Vagina (tissue), 2 donors: ENCODE data around the gene LGI1. TPM values are rescaled to one million over a fixed set of nuclear protein-coding genes. Genes with fewer than 3 reads are reported as not detected.

Experiments used
- DNase-seq, 2 donors: peaks; one replicate each; pipeline ENCODE4 v3.0.0-alpha.2; 2017; ENCODE audit errors: extremely low spot score in 2 of 2
- H3K27ac ChIP-seq: fragments of 200-600 bp; sonication (generic); one replicate; pipeline ENCODE4 v1.5.1; 2019
- H3K27me3 ChIP-seq: fragments of 200-600 bp; sonication (generic); one replicate; pipeline ENCODE4 v1.5.1; 2019
- H3K36me3 ChIP-seq, 2 donors: fragments of 200-600 bp; sonication (generic); one replicate each; pipeline ENCODE4 v1.5.1; 2017 to 2019
- H3K4me1 ChIP-seq: fragments of 200-600 bp; sonication (generic); one replicate; pipeline ENCODE4 v1.5.1; 2019
- H3K4me3 ChIP-seq, 2 donors: fragments of 200-600 bp; sonication (generic); 1 replicate in 1 of 2; 2 replicates in 1 of 2; pipeline ENCODE4 v1.5.1; 2016 to 2019
- H3K9me3 ChIP-seq: fragments of 200-600 bp; sonication (generic); one replicate; pipeline ENCODE4 v1.5.1; 2019
- POLR2A ChIP-seq, 2 donors: fragments of 450-650 bp; IDR thresholded peaks; one replicate each; pipeline ENCODE4 v1.6.1; 2017; ENCODE audit warnings: antibody characterized with exemption in 2 of 2, mild to moderate bottlenecking in 2 of 2, moderate library complexity in 2 of 2
- POLR2AphosphoS5 ChIP-seq, 2 donors: sonication (generic); formaldehyde crosslinking; IDR thresholded peaks; one replicate each; pipeline ENCODE4 v1.9.0; 2017; ENCODE audit warnings: antibody characterized with exemption in 2 of 2, mild to moderate bottlenecking in 2 of 2, low read depth in 1 of 2; ENCODE audit not compliant: insufficient read depth in 1 of 2
- intact Hi-C: fragments of 100-400 bp; cut with DNase I; formaldehyde crosslinking; loops from one replicate; pipeline ENCODE4 v1.15.1; 2023
- total RNA-seq: library from RNA; depleted of rRNA; stranded (reverse); fragments of >200 nt; gene quantifications from one replicate; pipeline ENCODE4 v1.2.3, GENCODE V29; 2016
- TF ChIP-seq, protein P1 (sequence below), 3 experiments: fragments of 450-650 bp in 2 of 3; fragments of 200-600 bp in 1 of 3; sonication (generic) in 1 of 3; IDR thresholded peaks; one replicate each; pipeline ENCODE4 v1.5.1; 2017 to 2019; ENCODE audit warnings: antibody characterized with exemption in 3 of 3, mild to moderate bottlenecking in 2 of 3, moderate library complexity in 2 of 3

LGI1 gene
- total RNA-seq, 1 donor from 2014 or later = 0.74 TPM

DNA sequence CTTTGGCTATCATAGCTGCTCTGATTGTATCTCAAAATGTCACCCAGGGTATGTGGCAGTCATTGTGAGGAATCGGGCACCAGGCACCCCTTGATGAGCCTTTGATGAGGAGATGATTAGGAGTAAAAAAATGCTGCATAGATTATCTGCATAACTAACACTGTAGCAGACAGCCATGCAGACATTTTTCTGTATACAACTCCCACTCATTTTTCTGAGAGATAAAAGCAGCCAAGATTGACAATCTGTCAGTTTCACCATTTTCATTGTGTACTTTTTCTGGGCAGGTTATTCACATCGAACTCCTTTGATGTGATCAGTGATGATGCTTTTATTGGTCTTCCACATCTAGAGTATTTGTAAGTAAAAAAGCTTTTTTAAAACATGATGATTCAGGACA lies 19.4 kb downstream of the LGI1 start:
- intact Hi-C loops = no loop called here
- no peak for TF ChIP-seq POLR2A (IDR thresholded peaks at IDR 0.05)
- no peak for TF ChIP-seq POLR2AphosphoS5 (IDR thresholded peaks at IDR 0.05; ENCODE audit: insufficient read depth in 1 of 2, low read depth in 1 of 2)
- TF ChIP-seq, protein P1, sequence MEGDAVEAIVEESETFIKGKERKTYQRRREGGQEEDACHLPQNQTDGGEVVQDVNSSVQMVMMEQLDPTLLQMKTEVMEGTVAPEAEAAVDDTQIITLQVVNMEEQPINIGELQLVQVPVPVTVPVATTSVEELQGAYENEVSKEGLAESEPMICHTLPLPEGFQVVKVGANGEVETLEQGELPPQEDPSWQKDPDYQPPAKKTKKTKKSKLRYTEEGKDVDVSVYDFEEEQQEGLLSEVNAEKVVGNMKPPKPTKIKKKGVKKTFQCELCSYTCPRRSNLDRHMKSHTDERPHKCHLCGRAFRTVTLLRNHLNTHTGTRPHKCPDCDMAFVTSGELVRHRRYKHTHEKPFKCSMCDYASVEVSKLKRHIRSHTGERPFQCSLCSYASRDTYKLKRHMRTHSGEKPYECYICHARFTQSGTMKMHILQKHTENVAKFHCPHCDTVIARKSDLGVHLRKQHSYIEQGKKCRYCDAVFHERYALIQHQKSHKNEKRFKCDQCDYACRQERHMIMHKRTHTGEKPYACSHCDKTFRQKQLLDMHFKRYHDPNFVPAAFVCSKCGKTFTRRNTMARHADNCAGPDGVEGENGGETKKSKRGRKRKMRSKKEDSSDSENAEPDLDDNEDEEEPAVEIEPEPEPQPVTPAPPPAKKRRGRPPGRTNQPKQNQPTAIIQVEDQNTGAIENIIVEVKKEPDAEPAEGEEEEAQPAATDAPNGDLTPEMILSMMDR (IDR thresholded peaks at IDR 0.05) = no peak

DNA sequence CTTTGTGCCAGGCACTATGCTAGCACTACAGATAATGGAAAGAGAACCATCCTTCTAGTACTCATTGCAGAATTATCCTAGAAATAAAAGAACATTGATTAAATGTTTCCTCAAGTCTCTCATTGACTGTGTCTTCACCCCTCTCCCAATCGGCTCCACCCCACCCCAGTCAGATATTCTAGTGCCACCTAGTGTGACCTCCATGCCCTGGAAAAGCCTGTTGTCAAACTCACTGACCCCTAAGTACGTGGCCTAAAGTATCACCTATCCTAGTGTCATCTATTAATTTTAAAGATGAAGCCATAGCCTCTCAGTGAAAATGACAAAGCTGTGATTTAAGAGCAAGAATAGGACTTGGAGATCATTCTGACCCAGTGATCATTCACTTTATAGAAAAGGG lies 26.3 kb downstream of the LGI1 start:
- Histone ChIP-seq H3K36me3 (no peaks in the 10 kb centered on the region), H3K4me3 (no peak overlapping the region), H3K27me3 (no peaks in the 10 kb centered on the region), H3K4me1 (no peaks in the 10 kb centered on the region), H3K9me3 (no peaks in the 10 kb centered on the region), H3K27ac (no peak overlapping the region)
- intact Hi-C loops = no loop called here
- no peak for DNase-seq
- TF ChIP-seq, protein P1 (IDR thresholded peaks at IDR 0.05) = no peak
- TF ChIP-seq POLR2AphosphoS5 (IDR thresholded peaks at IDR 0.05; ENCODE audit: insufficient read depth in 1 of 2, low read depth in 1 of 2) (no peak), POLR2A (IDR thresholded peaks at IDR 0.05) (no peak)

More for the DNA sequence above, 19.4 kb downstream of the LGI1 start:
- no peaks in the 10 kb centered on the region for H3K9me3 ChIP-seq
- H3K27ac ChIP-seq = no peak overlapping the region
- H3K4me3 ChIP-seq = no peak overlapping the region
- H3K36me3 ChIP-seq = no peaks in the 10 kb centered on the region
- no peaks in the 10 kb centered on the region for H3K4me1 ChIP-seq
- no peak for DNase-seq
- H3K27me3 ChIP-seq = no peaks in the 10 kb centered on the region

DNA sequence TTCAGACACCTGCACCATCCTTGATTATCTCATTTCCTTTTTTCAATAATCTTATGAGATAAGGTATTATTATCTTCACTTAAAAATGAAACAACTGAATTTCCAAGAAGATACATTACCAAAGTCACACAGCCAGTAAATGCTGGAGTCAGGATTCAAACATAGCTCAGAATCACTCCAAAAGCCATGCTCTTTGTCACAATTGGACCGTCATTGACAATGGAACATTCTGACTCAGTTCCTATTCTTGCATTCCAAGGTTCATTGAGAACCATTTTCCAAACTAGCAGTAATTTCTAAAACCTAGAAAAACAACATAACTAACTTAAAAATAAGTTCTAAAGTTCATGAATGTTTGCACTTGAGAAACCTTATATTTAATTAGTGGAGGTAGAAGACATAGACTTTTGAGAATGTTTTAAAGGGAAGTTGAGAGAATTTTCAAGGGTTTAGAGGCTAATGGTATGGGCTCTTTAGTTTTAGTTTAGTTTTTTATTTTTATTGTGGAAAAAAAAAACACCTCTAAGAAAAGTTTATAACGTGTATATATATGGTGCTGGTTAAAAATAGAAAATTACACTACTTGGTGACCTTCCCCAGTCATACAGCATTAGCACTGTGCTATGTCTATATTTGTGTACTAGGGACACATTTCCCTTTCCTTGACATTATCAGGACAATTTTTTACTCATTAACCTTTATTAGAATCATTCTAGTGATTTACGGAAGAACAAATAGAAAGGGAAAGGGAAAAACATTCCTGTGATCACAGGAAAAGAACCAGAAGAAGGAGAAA lies 30.9 kb downstream of the LGI1 start:
- H3K36me3 ChIP-seq = no peaks in the 10 kb centered on the region
- intact Hi-C loops = no loop called here
- no peaks in the 10 kb centered on the region for H3K27me3 ChIP-seq
- DNase-seq = no peak
- no peaks in the 10 kb centered on the region for H3K9me3 ChIP-seq
- TF ChIP-seq POLR2AphosphoS5 (IDR thresholded peaks at IDR 0.05; ENCODE audit: insufficient read depth in 1 of 2, low read depth in 1 of 2) = no peak
- TF ChIP-seq, protein P1 (IDR thresholded peaks at IDR 0.05) = no peak
- no peak for TF ChIP-seq POLR2A (IDR thresholded peaks at IDR 0.05)
- no peak overlapping the region for H3K27ac ChIP-seq
- H3K4me1 ChIP-seq = no peaks in the 10 kb centered on the region
- no peak overlapping the region for H3K4me3 ChIP-seq

DNA sequence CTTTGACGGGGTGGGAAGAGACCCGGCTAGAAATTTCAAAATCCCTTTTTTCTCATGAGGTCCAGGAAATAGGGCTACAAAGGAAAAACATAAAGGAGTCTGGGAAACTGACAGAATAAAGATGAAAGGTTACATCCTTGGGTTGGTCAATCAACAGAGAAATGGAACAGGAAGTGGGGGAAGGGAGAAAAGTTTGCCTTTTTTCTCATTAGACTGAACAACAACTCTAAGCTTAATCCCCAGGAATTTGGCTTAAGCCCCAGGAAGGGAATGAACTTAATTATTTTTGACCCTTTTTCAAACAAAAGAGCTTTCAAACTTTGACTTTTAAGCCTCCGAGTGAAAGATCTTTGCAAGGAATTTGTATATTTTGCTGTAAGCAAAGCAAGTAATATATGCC lies 32.7 kb downstream of the LGI1 start:
- no peaks in the 10 kb centered on the region for H3K4me1 ChIP-seq
- H3K27me3 ChIP-seq = no peaks in the 10 kb centered on the region
- no peaks in the 10 kb centered on the region for H3K36me3 ChIP-seq
- TF ChIP-seq, protein P1 (IDR thresholded peaks at IDR 0.05) = no peak
- TF ChIP-seq POLR2AphosphoS5 (IDR thresholded peaks at IDR 0.05; ENCODE audit: insufficient read depth in 1 of 2, low read depth in 1 of 2) (no peak), POLR2A (IDR thresholded peaks at IDR 0.05) (no peak)
- no peak overlapping the region for H3K4me3 ChIP-seq
- DNase-seq = no peak
- H3K9me3 ChIP-seq = no peaks in the 10 kb centered on the region
- H3K27ac ChIP-seq = no peak overlapping the region
- intact Hi-C loops = no loop called here

DNA sequence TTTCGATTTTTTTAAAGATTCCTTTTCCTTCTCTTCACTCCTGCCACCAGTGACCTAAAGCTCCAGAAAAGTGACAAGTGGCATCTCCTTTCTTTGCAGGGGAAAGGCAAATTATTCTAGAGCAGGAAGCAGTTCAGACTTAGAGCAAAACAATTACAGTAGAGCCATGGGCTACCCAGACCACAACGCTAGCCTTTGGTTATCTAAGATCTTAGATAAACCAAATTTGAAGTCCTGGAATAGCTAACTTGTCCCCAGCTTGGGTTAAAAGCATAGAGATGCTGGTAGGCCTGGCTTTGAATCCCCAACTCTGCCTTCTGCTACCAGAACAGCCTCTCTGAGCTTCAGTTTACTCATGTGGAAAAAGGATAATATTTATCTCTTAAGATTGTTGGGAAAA lies 38.4 kb downstream of the LGI1 start:
- intact Hi-C loops = no loop called here
- no peak for TF ChIP-seq POLR2AphosphoS5 (IDR thresholded peaks at IDR 0.05; ENCODE audit: insufficient read depth in 1 of 2, low read depth in 1 of 2)
- TF ChIP-seq, protein P1 (IDR thresholded peaks at IDR 0.05) = no peak
- TF ChIP-seq POLR2A (IDR thresholded peaks at IDR 0.05) = no peak
- Histone ChIP-seq H3K9me3 (no peaks in the 10 kb centered on the region), H3K4me1 (no peaks in the 10 kb centered on the region), H3K27me3 (no peaks in the 10 kb centered on the region), H3K36me3 (no peaks in the 10 kb centered on the region), H3K4me3 (no peak overlapping the region), H3K27ac (no peak overlapping the region)
- no peak for DNase-seq
